Neural cell (in vitro differentiated cells): ENCODE results near the gene CCDC82.

Source experiments
- CTCF ChIP-seq: fragments of 450-650 bp; IDR thresholded peaks from 2 replicates; pipeline ENCODE4 v1.5.1; 2014; ENCODE audit warnings: antibody characterized with exemption, mild to moderate bottlenecking, moderate library complexity; ENCODE audit not compliant: poor library complexity, severe bottlenecking
- EZH2 ChIP-seq: fragments of 200-600, 300-800 bp; shearing (Covaris generic), sonication (generic); IDR thresholded peaks from 2 replicates; pipeline ENCODE4 v1.6.1; 2014; ENCODE audit warnings: antibody characterized with exemption, low read length, borderline replicate concordance, mild to moderate bottlenecking; ENCODE audit not compliant: insufficient read depth, poor library complexity, severe bottlenecking
- POLR2AphosphoS5 ChIP-seq: IDR thresholded peaks from 2 replicates; pipeline ENCODE4 v1.6.1; 2012
- RAD21 ChIP-seq: fragments of 450-650 bp; conservative IDR thresholded peaks from 2 replicates; pipeline ENCODE4 v1.6.1; 2014; ENCODE audit warnings: antibody characterized with exemption, mild to moderate bottlenecking, moderate library complexity

DNA sequence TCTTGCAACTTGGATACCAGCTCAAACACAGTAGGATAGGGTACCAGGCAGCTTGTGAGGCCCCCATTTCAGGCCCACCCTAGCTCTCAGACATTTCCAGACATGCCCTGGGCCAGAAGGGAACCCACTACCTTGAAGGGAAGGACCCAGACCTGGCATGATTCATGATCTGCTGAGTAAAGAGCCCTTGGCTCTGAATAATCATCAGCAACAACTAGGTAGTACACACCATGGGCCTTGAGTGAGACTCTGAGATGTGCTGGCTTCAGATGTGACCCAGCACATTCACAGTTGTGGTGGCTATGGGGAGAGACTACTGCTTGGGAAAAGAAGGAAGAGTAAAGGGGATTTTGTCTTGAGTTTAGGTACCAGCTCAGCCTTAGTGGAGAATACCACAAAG, 23.7 kb upstream of the CCDC82 start:
- TF ChIP-seq RAD21 (no peak), CTCF (no peak), POLR2AphosphoS5 (no peak), EZH2 (no peak)
